ENCODE results near the gene MAN2B1. TPM values are rescaled to one million over a fixed set of nuclear protein-coding genes. Genes with fewer than 3 reads are reported as not detected.

Gene MAN2B1
- total and polyA plus RNA-seq, 2 donors: 25.3 to 49.1 TPM

DNA sequence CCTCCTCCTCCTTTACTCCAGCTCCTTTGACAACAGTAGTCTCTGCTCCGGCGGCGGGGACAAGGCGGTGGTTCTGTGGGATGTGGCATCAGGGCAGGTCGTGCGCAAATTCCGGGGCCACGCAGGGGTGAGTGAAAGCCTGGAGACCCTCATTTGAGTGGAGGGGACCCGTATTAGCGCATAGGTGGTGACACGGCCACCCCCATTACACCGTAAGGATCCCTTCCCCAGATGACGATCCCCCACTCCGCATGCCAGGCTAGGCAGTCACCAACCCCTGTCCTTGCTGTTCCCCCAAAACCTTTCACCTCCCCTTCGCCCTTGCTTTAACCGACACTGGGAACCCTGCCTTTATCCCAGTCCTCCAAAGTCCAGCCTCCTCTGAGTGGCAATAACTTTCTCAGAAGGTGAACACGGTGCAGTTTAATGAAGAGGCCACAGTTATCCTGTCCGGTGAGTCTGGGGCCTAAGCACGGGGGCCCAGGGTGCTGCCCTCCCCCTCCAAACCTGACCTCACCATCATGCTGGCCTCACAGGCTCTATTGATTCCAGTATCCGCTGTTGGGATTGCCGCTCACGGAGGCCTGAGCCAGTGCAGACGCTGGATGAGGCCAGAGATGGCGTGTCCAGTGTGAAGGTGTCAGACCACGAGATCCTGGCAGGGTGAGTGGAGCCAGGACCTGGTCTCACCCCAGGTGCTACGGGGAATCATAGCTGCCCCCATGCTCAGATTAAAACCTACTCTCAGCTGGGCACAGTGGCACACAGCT, 3.8 kb upstream of the MAN2B1 start:
- no peaks in the 10 kb centered on the region for H3K27me3 ChIP-seq (ENCODE audit: control insufficient read depth in 2 of 2, insufficient read depth in 1 of 2, low read length in 1 of 2)
- DNase-seq (ENCODE audit: low read depth in 6 of 9, low spot score in 9 of 9): no peak
- H3K9me3 ChIP-seq (ENCODE audit: control insufficient read depth in 2 of 2, insufficient read depth in 1 of 2, low read length in 1 of 2): no peaks in the 10 kb centered on the region
- peak overlapping the region; percentile 92 to 99 for H3K4me3 ChIP-seq (ENCODE audit: low read length in 2 of 2)
- 51% methylated on average over 26 of the region's 26 CpGs for WGBS
- peaks cover 33 to 37% of the 10 kb centered on the region in 2 donors for H3K36me3 ChIP-seq (ENCODE audit: control insufficient read depth in 2 of 2, insufficient read depth in 2 of 2, low read length in 1 of 2)
- peak overlapping the region; percentile 91 for H3K27ac ChIP-seq (ENCODE audit: low read depth in 1 of 2, low read length in 1 of 2)
- peaks cover 22 to 42% of the 10 kb centered on the region in 2 donors for H3K4me1 ChIP-seq (ENCODE audit: control insufficient read depth in 2 of 2, insufficient read depth in 2 of 2, low read length in 2 of 2)

DNA sequence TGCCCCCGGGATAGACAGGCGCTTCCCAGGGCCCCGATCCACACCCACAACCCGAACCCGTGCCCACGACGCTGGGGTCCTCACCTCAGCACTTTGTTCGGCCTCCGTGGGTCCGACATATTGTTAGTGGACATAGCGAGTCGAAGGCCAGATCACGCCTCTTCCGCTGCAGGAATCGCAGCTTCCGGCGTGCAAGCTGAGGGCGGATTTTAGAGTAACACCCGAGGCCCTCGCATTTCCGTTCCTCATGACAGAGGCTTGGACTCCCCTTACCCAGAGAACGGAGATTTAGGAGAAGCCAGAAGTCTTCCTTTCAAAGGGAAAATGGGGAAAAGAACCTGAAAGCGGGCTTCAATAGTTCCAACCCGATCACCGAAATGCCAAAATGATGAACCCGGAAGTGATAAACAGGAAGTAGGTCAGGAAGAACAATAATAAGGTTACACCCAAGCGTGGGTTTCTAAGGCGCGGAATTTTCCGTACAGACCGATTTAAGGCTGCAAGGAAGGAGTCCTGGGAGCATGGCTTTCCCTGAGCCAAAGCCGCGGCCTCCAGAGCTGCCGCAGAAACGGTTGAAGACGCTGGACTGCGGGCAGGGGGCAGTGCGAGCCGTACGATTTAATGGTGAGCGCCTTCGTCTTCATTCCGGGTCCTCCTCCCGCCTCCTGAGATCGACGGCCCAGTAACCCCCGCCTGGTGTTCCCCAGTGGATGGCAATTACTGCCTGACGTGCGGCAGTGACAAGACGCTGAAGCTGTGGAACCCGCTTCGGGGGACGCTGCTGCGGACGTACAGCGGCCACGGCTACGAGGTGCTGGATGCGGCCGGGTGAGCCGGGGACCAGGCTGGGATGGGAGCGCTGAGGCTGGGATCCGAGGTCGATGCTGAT, 3.0 kb upstream of the MAN2B1 start:
- peak; percentile 70 to 90 (median 79) for DNase-seq (ENCODE audit: low read depth in 6 of 9, low spot score in 9 of 9)
- no peaks in the 10 kb centered on the region for H3K9me3 ChIP-seq (ENCODE audit: control insufficient read depth in 2 of 2, insufficient read depth in 1 of 2, low read length in 1 of 2)
- H3K36me3 ChIP-seq (ENCODE audit: control insufficient read depth in 2 of 2, insufficient read depth in 2 of 2, low read length in 1 of 2): peaks cover 27 to 36% of the 10 kb centered on the region in 2 donors
- peaks cover 22 to 50% of the 10 kb centered on the region in 2 donors for H3K4me1 ChIP-seq (ENCODE audit: control insufficient read depth in 2 of 2, insufficient read depth in 2 of 2, low read length in 2 of 2)
- H3K27ac ChIP-seq (ENCODE audit: low read depth in 1 of 2, low read length in 1 of 2): peak overlapping the region; percentile 91
- H3K4me3 ChIP-seq (ENCODE audit: low read length in 2 of 2): peak overlapping the region; percentile 92 to 99
- under 1% methylated on average over 64 of the region's 64 CpGs for WGBS
- no peaks in the 10 kb centered on the region for H3K27me3 ChIP-seq (ENCODE audit: control insufficient read depth in 2 of 2, insufficient read depth in 1 of 2, low read length in 1 of 2)

DNA sequence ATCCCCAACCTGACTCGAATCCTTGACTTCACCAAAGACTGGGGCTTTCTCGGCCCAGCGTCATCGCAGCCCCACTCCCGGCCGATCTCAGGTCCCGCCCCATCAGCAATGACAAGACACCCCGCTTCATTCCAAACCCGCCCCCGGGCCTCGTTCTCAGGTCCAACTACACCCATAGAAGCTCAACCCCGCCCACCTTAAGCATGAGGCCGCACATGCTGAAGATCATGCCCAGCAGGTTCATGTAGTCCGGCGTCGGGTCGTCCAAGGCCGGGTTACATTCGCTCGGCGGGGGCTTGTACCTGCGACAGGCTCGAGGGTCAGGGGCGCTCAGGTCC, 2.4 kb upstream of the MAN2B1 start:
- DNase-seq (ENCODE audit: low read depth in 6 of 9, low spot score in 9 of 9): peak in 2 of 9 donors; percentile 17 to 55

DNA sequence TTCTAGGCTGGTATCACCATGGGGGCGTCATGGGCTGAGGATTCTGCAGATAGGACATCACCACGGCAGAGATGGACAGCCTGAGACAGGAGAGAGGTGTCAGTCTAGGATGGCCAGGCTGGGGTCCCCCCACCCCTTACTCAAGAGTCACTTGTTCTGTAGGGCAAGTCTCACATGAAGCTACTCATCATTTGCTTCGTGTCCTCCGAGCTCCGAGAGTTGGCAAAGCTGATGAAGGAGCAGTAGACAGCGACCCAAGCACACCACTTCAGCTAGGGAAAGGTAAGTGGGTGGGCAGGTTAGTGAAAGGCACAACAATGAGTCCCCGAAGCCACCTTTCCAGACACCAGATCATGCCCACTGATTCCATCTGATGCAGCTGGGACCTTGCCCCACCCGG, 1.8 kb upstream of the MAN2B1 start:
- WGBS: 92% methylated on average over 8 of the region's 8 CpGs
- H3K9me3 ChIP-seq (ENCODE audit: control insufficient read depth in 2 of 2, insufficient read depth in 1 of 2, low read length in 1 of 2): no peaks in the 10 kb centered on the region
- H3K27ac ChIP-seq (ENCODE audit: low read depth in 1 of 2, low read length in 1 of 2): peak overlapping the region in 1 of 2 donors; percentile 91
- DNase-seq (ENCODE audit: low read depth in 6 of 9, low spot score in 9 of 9): no peak
- H3K4me1 ChIP-seq (ENCODE audit: control insufficient read depth in 2 of 2, insufficient read depth in 2 of 2, low read length in 2 of 2): peaks cover 22 to 51% of the 10 kb centered on the region in 2 donors
- H3K27me3 ChIP-seq (ENCODE audit: control insufficient read depth in 2 of 2, insufficient read depth in 1 of 2, low read length in 1 of 2): no peaks in the 10 kb centered on the region
- peak overlapping the region; percentile 92 to 99 for H3K4me3 ChIP-seq (ENCODE audit: low read length in 2 of 2)
- H3K36me3 ChIP-seq (ENCODE audit: control insufficient read depth in 2 of 2, insufficient read depth in 2 of 2, low read length in 1 of 2): peaks cover 22 to 37% of the 10 kb centered on the region in 2 donors

More for the DNA sequence above, 2.4 kb upstream of the MAN2B1 start:
- H3K27me3 ChIP-seq (ENCODE audit: control insufficient read depth in 2 of 2, insufficient read depth in 1 of 2, low read length in 1 of 2): no peaks in the 10 kb centered on the region
- H3K27ac ChIP-seq (ENCODE audit: low read depth in 1 of 2, low read length in 1 of 2): peak overlapping the region; percentile 91
- WGBS: 1% methylated on average over 24 of the region's 24 CpGs
- peak overlapping the region; percentile 92 to 99 for H3K4me3 ChIP-seq (ENCODE audit: low read length in 2 of 2)
- H3K36me3 ChIP-seq (ENCODE audit: control insufficient read depth in 2 of 2, insufficient read depth in 2 of 2, low read length in 1 of 2): peaks cover 21 to 36% of the 10 kb centered on the region in 2 donors
- H3K9me3 ChIP-seq (ENCODE audit: control insufficient read depth in 2 of 2, insufficient read depth in 1 of 2, low read length in 1 of 2): no peaks in the 10 kb centered on the region
- peaks cover 22 to 51% of the 10 kb centered on the region in 2 donors for H3K4me1 ChIP-seq (ENCODE audit: control insufficient read depth in 2 of 2, insufficient read depth in 2 of 2, low read length in 2 of 2)

DNA sequence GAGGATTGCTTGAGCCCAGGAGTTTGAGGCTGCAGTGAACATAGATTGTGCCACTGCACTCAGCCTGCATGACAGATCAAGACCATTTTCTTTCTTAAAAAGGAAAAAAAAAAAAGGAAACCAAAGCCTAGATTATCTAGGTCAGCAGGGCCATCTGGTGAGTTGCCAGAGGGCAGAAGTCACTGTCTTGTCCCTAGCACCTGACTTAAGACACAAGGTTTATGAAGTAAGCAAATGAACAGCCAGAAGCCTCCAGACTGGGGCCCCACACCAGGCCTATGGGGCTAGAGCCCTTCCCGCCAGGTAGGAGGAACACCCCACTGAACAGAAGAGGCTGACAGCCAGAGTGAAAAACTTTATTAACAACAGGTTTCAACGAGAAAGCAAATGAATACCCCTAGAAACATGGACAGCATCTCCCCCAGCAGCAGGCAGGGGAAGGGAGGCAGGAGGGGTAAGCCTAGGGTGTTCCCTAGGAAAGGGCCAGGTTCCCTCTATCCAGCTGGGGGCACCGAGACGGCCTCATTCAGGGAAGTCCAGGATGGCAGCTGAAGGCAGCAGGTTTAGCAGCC, 1.3 kb upstream of the MAN2B1 start:
- no peaks in the 10 kb centered on the region for H3K27me3 ChIP-seq (ENCODE audit: control insufficient read depth in 2 of 2, insufficient read depth in 1 of 2, low read length in 1 of 2)
- no peak overlapping the region for H3K27ac ChIP-seq (ENCODE audit: low read depth in 1 of 2, low read length in 1 of 2)
- H3K4me1 ChIP-seq (ENCODE audit: control insufficient read depth in 2 of 2, insufficient read depth in 2 of 2, low read length in 2 of 2): peaks cover 22 to 51% of the 10 kb centered on the region in 2 donors

DNA sequence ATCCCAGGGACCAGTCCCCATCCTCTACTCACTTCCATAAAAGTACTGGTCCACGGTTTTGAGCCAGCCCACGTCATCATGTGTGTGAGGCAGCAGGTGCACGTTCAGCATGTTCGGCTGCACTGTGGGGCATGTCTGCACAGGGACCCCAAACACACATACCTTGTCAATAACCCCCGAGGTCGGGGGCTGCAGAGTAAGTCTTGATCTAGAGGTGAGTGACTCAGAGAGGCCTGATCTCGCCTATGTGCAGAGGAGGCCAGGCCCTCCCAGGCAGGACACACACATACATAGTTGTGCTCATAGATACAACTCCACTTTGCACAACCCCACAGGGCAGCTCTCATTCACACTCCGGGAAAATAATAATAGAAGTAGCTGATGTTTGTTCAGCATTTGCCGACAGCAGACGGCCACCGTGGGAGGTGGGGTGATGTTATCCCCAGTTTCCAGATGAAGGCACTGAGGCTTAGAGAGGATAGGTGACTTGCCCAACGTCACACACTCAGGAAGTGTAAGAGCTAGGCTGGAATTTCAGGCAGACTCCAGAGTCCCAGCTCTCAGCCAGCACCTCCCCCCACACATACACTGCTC, 774 bp downstream of the MAN2B1 start:
- H3K4me1 ChIP-seq (ENCODE audit: control insufficient read depth in 2 of 2, insufficient read depth in 2 of 2, low read length in 2 of 2): peaks cover 22 to 51% of the 10 kb centered on the region in 2 donors
- no peaks in the 10 kb centered on the region for H3K9me3 ChIP-seq (ENCODE audit: control insufficient read depth in 2 of 2, insufficient read depth in 1 of 2, low read length in 1 of 2)
- H3K4me3 ChIP-seq (ENCODE audit: low read length in 2 of 2): peak overlapping the region; percentile 88 to 94
- H3K27ac ChIP-seq (ENCODE audit: low read depth in 1 of 2, low read length in 1 of 2): peak overlapping the region in 1 of 2 donors; percentile 71
- DNase-seq (ENCODE audit: low read depth in 6 of 9, low spot score in 9 of 9): no peak
- H3K36me3 ChIP-seq (ENCODE audit: control insufficient read depth in 2 of 2, insufficient read depth in 2 of 2, low read length in 1 of 2): peaks cover 30 to 44% of the 10 kb centered on the region in 2 donors
- H3K27me3 ChIP-seq (ENCODE audit: control insufficient read depth in 2 of 2, insufficient read depth in 1 of 2, low read length in 1 of 2): no peaks in the 10 kb centered on the region
- 34% methylated on average over 12 of the region's 12 CpGs for WGBS

More for the DNA sequence above, 1.3 kb upstream of the MAN2B1 start:
- peak overlapping the region in 1 of 2 donors; percentile 99 for H3K4me3 ChIP-seq (ENCODE audit: low read length in 2 of 2)
- H3K36me3 ChIP-seq (ENCODE audit: control insufficient read depth in 2 of 2, insufficient read depth in 2 of 2, low read length in 1 of 2): peaks cover 23 to 38% of the 10 kb centered on the region in 2 donors
- WGBS: 96% methylated on average over 4 of the region's 4 CpGs
- DNase-seq (ENCODE audit: low read depth in 6 of 9, low spot score in 9 of 9): no peak
- H3K9me3 ChIP-seq (ENCODE audit: control insufficient read depth in 2 of 2, insufficient read depth in 1 of 2, low read length in 1 of 2): no peaks in the 10 kb centered on the region

DNA sequence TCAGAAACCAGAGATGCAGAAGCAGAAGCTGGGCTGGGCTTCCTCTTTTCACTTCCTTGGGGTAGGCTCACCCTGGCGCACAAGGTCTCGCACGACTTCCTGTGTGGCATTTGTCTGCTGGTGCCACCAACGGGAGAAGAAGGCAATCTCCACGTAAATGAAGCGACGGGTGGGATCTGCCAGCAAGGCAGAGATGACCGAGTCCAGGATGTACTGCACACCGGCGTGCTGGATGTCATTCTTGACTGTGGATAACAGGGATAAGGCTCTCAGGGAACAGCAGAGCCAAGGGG, 1.3 kb downstream of the MAN2B1 start:
- Histone ChIP-seq H3K9me3 (ENCODE audit: control insufficient read depth in 2 of 2, insufficient read depth in 1 of 2, low read length in 1 of 2) (no peaks in the 10 kb centered on the region), H3K27me3 (ENCODE audit: control insufficient read depth in 2 of 2, insufficient read depth in 1 of 2, low read length in 1 of 2) (no peaks in the 10 kb centered on the region), H3K4me1 (ENCODE audit: control insufficient read depth in 2 of 2, insufficient read depth in 2 of 2, low read length in 2 of 2) (peaks cover 20 to 45% of the 10 kb centered on the region in 2 donors), H3K36me3 (ENCODE audit: control insufficient read depth in 2 of 2, insufficient read depth in 2 of 2, low read length in 1 of 2) (peaks cover 30 to 45% of the 10 kb centered on the region in 2 donors), H3K27ac (ENCODE audit: low read depth in 1 of 2, low read length in 1 of 2) (peak overlapping the region in 1 of 2 donors; percentile 43), H3K4me3 (ENCODE audit: low read length in 2 of 2) (peak overlapping the region; percentile 88 to 94)
- WGBS: 12% methylated on average over 10 of the region's 10 CpGs
- peak in 2 of 9 donors; percentile 33 to 61 for DNase-seq (ENCODE audit: low read depth in 6 of 9, low spot score in 9 of 9)

DNA sequence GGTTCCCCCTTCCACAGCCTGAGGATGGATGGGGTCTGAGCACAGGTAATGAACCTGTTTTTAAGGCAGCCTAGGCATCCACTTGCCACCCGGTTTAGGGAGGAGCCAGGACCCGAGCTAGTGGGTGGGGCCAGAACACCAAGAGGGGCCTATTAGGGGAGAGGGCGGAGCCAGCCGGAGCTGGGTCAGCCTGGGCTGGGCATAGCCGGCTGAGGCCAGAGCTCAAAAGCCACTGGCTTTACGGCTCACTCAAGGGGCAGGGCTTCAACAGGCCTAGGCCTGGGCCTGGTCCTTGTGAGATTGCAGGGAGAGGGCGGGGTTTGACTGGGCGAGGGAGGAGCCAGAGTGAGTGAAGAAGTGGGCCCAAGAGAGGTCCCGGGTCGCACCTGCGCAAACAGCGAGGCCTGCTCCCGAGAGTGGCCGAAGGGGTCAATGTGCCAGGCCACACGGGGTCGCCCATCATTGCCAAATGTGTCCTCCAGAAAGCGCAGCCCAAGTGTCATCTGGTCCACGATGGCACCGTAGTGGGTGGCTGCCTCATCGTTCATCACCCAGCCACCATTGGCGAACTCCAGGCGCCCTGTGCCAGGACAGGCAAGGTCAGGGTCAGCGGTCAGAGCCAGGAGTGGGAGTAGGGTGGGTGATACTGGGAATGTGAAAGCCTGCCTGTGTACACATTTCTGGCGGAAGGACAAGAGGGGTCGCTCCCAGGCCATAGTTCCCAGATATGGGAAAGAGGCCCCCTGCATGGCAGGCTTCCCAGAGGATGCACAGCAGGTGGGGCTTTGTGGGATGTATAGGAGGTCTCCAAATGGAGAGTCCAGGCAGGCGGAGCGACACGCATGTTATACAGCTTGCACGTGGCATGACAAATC, 1.9 kb downstream of the MAN2B1 start:
- Histone ChIP-seq H3K27ac (ENCODE audit: low read depth in 1 of 2, low read length in 1 of 2) (peak overlapping the region in 1 of 2 donors; percentile 47), H3K36me3 (ENCODE audit: control insufficient read depth in 2 of 2, insufficient read depth in 2 of 2, low read length in 1 of 2) (peaks cover 34 to 49% of the 10 kb centered on the region in 2 donors)
- peak in 1 of 9 donors; percentile 33 for DNase-seq (ENCODE audit: low read depth in 6 of 9, low spot score in 9 of 9)

More for the DNA sequence above, 1.9 kb downstream of the MAN2B1 start:
- peaks cover 17 to 41% of the 10 kb centered on the region in 2 donors for H3K4me1 ChIP-seq (ENCODE audit: control insufficient read depth in 2 of 2, insufficient read depth in 2 of 2, low read length in 2 of 2)
- H3K9me3 ChIP-seq (ENCODE audit: control insufficient read depth in 2 of 2, insufficient read depth in 1 of 2, low read length in 1 of 2): no peaks in the 10 kb centered on the region
- WGBS: 85% methylated on average over 29 of the region's 29 CpGs
- H3K27me3 ChIP-seq (ENCODE audit: control insufficient read depth in 2 of 2, insufficient read depth in 1 of 2, low read length in 1 of 2): no peaks in the 10 kb centered on the region
- no peak overlapping the region for H3K4me3 ChIP-seq (ENCODE audit: low read length in 2 of 2)

Data from thymus (tissue), 11 donors.